ENCODE measurements around the gene SLC35B3.
"Not testable (repeated sequence)": the region's sequence is repeated elsewhere in the genome, so short reads cannot be mapped to it uniquely, and the experiment has no call there.

SLC35B3 gene
- total RNA-seq: 8.4 to 13.7 reads per million in 2 donors

DNA sequence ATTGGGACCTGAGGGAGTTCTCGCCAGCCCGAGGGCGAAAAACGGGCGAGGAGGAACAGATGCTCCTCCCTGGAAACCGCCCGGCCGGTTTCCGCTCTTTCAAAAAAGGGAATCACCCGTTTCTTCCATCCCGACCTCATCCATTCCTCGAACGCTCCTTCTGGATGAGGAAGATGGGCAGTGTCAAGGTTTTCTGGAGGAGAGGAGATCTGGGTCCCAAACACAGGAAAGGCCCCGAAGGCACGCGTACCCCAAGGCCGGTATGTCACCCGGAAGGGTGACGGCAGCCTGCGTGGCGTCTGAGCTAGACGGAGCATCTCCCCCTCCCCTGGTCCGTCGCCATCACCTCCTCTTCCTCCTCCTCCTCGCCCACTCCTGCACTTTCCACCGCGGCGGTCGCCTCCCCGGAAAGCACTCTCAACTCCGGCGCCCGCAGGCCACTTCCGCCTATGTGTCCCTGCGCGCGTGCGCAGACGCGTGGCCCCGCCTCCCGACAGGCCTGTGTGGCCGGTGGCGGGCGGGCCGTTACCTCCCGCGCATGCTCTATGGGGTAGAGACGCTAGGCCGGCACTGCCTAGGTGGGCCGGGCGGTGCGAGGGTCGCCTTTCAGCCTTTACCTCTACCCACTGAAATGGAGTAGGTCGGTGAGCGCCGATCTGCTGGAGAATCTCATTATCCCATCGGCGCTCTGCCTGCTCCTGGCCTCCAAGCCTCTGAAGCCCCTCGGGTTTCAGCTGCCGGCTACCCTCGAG, at the start of gene SLC35B3:
SLC35B3 (minus strand) TSS at position 453 of the 752 bp plus-strand sequence.
- DNase-seq: peak; percentile 96

DNA sequence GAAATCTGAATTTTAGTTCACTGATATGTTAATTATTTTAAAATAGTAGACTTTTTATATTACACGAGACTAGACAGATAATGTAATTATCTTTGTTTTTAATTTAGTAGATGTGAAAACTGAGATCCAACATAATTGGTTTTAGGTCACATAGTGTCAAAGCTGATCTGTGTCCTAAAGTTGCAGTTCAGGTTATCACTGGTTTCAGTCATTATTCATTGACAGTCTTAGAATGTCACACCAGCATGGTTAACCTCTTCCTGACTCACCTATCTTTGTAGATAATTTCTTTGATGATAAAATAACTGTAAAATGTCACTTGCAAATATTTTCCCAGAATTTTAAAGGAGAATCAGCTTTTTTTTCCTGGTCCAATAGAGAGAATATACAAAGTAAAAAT, 48.3 kb upstream of the SLC35B3 start:
- DNase-seq: no peak

DNA sequence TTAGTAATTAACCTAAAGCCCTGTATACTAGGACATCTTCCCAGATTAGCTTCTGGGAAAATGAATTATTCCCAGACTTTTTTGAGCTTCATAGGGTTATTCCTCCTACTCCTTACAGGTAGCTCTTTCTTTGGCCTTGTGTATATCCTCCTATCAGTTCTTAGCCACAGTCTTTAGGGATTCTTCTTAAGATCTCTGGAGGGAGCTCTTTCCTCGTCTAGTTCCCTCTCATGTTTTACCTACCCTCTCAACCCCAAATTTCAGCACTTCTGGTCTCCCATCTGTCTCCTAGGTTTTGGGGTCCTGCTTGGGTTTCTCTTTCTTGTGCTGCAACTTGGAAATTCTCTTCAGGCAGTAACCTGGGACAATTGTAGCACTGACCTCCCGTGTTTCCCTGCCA, 46.4 kb upstream of the SLC35B3 start:
- DNase-seq: no peak

DNA sequence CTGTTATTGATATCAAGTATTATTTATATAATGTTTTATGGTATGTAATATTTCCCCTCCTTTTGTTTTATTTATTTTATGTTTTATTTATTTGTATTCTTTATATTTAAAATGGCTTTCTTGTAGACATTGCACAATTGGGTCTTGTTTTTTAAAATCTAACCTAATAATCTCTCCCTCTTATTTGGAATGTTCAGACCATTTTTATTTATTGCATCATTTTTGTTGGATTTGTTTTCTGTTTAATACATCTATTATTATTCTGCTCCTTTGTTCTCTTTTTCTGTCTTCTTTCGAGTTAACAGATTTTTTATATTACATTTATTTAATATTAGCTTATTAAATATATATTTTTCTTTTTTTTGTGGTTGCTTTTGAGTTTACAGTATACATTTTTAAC, 43.1 kb upstream of the SLC35B3 start:
- no peak for DNase-seq

DNA sequence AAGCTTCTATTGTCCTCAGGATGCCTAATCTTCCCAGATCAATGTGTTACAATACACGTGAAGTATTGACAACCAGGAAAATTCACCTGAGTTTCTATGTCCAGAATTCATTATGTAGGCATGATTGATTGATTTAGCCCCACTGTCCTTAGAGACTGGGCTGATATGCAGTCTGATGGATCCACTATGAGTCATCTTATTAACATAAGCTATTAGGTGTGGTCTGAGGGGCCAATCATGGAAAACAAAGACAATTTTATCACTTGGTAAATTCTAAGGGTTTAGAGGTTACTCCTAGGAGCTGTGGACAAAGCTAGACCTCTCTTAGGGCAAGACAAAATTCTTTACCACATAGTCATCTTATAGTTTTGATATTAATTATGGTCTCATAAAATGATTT, 41.3 kb upstream of the SLC35B3 start:
- no peak for DNase-seq

DNA sequence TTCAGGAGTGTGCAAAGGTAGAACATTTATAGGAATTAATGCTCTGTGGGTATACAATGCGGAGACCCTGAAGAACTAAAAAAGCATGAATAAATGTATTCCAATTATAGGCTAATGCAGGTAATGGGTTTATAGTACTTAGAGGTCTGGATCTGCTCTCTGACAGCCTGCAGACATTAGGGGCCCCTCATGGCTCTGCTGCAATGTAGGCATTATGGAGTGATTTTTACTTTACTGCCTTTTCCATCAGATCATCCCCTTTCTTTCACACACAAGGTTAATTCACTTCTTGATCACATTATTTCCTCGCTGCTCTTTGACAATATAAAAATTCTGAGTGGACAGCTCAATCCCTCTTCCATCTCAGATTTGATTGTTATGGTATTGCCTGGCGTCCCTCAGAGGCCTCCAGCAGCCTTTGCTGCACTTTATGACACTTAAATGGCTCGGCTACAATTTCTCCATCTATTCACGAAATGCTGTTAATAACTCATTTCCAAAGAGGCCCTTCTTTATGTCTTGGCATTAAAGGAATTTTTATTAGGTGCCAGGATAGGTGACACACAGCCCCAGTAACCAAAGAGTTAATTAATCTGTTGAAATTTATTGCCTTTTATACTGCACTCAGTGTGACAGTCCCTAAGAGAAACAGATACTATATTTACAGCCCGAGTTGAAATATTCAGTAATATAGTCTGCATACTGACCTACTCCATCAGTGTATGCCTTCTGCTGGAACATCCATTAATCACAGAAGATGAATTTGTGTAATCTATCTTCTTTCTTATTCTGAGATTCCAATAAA, 33.4 kb upstream of the SLC35B3 start:
- DNase-seq: no peak

DNA sequence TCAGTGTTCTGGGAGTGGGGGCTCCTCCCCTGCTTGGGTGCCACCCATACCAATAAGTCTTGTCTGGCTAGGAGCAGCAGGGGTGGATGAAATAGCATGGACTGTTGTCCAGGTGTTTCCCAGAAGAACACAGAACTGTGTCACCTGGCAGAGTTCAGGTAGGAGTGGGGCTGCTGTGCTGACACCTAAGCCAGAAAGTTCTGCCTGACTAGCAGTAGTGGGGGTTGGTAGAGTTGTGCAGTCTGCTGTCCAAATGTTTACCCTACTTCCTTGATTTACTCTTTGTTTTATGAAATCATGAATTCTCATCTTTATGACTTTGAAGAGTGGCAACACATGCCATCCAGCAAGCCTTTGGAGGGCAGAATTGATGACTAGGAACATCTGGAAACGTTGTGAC, 27.3 kb upstream of the SLC35B3 start:
- no peak for DNase-seq

DNA sequence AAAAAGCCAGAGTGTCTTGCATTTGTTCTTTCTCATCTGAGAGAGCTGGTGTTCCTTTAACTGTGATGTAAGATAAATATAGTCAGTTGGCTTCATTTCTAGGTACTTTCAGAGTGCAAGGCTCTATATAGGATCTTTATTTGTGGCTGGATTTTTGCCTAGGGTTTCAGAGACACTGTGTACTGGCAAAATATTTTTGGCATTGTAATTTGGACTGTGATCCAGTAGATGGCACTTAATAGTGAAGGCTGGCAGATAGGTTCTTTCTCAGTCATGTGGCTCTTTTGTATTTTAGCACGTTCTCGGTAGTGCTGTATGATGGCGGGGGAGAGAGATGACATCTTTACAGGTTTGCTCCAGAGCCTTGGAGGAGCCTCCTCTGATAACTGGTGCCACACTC, 26.8 kb upstream of the SLC35B3 start:
- no peak for DNase-seq

DNA sequence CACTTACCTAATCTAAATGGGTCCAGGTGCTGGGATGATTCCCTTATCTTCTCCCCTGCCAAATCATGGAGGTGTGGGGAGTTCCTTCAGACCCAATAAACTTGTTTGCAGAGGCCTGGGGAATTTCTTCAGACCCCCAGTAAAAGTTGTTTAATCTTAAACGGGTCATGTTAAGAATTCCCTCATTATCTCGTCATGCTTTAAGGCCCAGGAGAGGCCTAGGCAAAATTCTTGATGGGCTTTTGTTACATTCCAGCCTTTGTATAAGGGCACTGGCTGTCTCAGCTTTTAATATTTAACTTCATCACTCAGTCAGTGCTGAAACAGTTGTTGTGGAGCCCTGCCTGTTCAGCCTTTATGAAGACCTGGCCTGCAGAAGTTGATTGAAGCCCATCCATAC, 11.0 kb upstream of the SLC35B3 start:
- DNase-seq: no peak

DNA sequence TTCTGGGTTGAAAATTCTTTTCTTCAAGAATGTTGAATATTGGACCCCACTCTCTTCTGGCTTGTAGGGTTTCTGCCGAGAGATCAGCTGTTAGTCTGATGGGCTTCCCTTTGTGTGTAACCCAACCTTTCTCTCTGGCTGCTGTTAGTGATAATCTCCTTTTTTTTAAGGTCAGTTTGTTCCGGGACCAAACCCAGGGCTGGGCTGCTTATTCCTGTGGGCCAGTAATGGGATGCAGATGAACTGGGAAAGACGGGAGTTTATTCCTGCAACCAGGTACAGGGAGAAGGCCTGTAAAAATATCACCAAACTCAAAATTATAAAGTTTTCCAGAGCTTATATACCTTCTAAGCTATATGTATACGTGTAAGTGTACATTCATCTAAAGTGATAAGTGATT, 10.6 kb upstream of the SLC35B3 start:
- DNase-seq: not testable (repeated sequence)

DNA sequence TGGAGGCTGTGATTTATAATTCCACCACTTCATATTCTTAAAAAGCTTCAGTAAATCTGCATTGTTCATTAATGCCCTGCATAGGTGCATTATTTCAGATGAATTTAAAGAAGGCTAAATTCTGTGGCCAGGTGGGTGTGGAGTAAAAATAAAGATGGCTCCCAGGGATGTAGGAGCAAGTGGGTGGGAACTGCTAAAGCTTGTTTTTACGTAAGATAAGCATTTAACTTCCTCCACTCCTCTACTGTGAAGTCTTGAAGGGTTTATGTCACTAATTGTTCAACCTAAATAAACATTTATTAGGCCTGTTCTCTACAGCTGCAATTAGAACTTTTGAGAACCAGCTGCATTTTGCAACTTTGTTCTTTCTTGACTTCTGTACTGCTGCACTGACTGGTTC, 6.8 kb upstream of the SLC35B3 start:
- no peak for DNase-seq

DNA sequence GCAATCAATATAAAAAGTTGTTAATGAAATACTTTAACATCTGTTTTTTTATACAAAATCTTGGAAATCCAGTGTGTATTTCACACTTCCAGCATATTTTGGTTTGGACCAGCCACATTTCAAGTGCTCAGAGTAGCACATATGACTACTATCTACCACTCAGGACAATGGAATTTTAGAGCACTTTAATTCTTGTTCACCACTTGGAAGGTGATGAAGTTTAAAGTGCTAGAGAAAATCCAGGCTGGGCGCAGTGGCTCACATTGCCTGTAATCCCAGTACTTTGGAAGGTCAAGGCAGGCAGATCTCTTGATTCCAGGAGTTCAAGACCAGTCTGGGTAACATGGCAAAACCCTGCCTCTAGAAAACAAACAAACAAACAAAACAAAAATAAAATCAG, 6.1 kb upstream of the SLC35B3 start:
- DNase-seq: no peak

DNA sequence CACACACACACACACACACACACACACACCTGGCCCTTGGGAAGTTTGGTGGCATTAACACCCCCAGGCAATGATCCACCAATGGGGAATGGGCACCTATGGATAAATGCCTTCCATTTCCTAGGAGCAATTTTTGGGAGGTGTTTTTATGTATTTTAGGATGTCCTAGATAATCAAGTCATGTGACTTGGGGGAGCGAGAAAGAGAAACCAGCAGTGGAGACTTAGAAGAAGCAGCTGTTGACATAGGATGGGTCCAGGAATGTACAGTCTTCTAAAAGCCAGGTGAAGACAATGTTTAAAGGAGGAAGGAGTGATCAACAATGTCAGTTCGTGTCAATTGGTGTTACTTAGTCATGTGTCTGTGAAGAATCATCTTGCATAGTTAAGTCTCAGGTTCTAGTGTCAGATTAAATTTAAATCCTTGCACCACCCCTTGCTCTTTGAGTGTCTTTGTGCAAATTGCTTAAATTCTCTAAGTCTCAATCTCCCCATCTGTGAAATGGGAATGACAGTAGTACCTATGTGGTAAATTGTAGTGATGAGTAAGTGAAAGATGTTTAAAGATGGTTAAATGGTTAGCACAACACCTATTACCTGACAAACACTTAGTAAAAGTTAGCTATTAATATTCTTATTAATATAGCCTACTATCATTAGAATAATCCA, 4.4 kb upstream of the SLC35B3 start:
- DNase-seq: no peak

DNA sequence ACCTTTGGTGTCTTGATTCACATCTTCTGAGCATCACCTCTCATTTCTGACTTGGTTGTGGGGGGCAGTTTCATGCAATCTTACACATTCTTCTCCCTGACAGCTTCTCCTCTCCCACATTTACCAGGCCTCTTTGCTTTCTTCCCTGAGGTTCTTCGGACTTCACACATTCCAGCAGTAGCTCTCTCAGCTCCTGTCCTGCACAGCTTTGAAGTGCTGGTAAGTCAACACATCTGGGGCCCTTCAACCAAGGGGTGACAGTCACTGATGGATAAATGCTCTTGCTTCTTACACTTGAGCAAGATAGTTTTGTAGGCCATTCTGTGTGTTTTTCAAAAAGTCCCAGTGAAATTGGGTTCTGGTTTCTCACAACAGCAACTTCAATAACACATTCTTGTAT, 2.5 kb upstream of the SLC35B3 start:
- DNase-seq: no peak

DNA sequence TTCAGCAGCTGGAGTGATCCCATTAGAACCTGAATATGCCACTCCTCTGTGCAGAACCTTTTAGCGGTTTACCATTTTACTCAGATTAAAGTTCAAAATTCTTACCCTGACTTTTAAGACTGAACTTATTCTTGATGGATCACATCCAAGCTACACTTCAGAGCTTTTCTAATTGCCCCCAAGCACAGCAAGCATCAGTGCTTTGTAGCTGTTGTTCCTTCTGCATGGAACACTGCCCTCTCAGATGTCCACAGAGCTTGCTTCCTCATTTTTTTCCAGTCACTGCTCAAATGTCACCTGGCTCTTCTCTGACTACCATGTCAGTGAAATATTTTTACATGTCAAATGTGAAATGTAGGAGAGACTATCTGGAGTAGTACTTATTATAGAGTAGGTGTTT, 1.6 kb upstream of the SLC35B3 start:
- DNase-seq: no peak

DNA sequence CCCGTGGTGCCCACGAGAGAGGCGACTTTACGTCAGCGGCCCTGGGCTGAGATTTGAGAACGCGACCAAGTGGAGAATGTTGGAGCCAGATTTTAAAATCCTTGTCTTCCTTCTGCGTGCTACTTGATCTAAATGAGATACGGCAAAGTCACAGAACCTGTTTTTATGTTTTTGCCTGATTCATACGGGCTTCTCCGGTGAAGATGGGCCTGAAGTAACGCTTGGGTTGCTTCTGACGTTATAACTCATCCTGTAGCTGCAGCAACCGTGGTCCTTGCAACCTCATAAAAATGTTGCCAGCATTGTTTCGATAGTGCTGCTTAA, 462 bp upstream of the SLC35B3 start:
- DNase-seq: no peak

DNA sequence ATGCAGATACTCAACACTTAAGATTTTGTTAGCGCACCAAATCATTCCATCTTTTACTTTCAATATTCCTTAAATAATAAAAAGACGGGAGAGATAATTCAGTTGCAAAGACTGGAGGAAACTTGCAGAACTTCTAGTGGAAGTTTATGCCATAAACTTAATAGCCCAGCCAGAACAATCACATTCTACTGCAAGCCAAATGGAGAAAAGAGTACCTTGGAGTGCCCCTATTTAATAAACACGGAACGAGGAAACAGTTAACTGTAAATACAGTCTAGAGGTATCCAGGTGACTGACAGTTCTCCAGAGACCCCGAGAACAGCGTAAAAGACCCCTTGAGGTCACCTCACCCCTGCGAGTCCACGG, 635 bp downstream of the SLC35B3 start:
- no peak for DNase-seq

DNA sequence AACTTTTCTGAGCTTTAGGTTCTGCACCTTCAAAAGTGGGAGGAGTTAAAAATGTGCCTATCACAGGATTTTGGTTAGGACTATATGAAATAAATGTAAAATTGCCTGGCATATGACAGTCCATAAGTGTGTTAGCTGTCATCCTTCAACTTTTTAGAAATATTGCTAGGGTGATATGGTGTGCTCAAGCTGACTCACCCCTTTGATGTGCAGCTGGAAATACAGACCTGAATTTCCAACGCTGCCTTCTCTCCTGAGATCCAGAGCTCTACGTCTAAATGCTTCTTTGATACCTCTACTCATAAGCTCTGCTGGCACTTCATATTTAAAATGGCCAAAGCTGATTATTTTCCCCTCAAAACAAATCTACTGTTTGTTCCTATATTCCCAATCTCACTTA, 2.7 kb downstream of the SLC35B3 start:
- DNase-seq: no peak

DNA sequence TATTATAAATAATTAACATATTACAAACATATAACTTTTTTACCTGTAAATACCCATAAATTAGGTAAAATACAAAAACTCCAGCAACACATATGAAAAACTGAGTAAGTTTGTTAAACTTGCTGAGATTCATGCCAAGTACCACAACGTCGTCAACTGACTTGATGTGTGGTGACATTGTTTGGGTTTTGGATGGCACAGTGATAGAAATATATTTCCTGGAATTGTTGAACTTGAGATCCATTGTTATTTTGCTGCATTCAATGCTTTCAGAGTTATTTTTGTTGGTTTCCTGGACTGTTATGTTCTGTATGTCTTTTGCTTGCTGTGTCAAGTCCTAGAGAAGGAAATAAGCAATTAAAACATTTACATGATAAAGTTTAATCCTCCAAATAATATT, 5.5 kb downstream of the SLC35B3 start:
- no peak for DNase-seq

DNA sequence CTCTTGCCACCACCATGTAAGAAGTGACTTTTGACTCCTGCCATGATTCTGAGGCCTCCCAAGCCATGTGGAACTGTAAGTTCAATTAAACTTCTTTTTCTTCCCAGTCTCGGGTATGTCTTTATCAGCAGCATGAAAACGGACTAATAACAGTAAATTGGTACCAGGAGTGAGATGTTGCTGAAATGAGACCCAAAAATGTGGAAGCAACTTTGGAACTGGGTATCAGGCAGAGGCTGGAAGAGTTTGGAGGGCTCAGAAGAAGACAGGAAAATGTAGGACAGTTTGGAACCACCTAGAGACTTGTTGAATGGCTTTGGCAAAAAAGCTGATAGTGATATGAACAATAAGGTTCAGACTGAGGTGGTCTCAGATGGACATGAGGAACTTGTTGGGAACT, 8.8 kb downstream of the SLC35B3 start:
- DNase-seq: not testable (repeated sequence)

DNA sequence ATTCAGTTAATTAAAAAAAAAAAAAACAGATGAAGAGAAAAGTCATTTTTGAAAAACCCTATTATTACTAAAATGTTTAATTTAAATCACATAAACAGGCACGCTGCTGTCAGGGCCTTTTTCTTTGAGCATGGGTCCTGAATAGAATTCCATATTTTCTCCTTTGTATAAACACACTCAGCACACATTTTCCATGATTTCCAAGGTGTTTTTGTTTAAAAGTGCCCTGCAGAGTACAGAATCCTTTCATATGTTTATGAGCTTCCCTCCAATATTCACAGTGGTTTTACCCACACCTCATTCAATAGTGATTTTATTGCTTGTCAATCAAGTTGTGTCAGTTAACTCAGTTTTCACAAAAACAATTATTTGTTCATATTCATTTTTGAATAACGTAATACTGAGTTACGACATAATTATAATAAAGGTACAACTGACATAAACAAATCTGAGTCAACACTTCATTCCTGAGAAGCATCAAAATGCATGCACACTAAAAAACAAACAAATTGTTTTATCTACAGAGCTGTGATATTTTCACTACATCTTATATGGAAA, 15.2 kb downstream of the SLC35B3 start:
- DNase-seq: no peak

DNA sequence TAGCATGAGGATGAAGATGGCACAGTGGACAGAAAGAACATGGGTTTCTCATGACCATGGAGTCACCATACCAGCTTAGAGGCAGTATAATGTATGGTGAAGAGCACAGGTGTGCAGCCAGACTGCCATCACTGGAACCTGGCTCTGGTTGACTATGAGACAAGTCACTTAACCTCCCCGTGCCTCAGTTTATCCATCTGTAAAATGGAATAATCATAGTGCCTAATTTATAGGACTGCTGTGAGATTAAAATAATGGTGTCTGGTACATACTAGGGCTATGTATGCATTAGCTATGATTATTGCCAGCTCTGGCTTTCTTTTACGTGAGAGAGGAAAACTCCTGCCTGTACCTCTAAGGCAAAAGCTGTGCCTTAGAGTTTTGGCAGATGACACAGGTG, 19.4 kb downstream of the SLC35B3 start:
- no peak for DNase-seq

DNA sequence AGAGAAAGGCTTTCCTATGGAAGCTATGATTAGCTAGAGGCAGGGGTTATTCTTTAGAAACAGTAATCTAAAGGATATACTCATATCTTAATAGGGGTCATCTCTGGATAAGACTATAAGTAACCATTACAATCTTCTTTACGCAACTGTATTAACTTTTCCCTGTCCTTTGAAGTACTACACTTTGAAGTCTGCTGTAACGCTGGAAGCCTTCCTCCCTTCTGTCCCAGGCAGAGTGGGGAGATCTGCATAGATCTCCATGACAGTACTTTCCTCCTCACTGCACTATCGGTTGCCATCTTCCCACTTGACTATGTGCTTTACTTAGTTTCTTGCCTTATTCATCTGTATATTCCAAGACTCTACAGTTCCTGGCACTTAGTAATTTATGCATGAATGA, 20.1 kb downstream of the SLC35B3 start:
- DNase-seq: no peak

DNA sequence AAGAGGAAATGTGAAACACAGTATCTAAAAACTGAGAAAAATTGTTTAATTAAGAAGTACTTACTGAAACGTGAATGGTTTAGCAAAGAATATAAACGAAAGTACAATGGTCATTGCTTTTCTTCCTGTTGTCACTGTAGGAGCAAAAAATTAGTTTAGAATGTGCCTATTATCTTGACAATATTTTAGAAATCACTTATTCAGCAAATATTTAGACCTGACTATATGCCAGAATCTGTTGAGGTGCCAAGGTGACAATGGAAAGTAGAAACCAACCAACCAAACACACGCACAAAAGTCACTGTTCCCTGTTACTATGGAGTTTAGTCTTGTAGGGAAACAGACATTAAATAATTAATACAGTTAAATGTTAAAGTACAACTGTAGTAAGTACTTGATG, 20.5 kb downstream of the SLC35B3 start:
- DNase-seq: no peak

All from T-helper 9 cell (primary cell).